Measurements from ENCODE around the gene SAA1.
"Not testable (repeated sequence)": the region's sequence is repeated elsewhere in the genome, so short reads cannot be mapped to it uniquely, and the experiment has no call there.

Gene SAA1

GRCh38 chr11:18265949-18266348, at the start of gene SAA1:
TSS of gene SAA1 (plus strand) at chr11:18266264. CDS start at chr11:18266888, 624 bp downstream.
- DNase-seq (ENCODE audit: low spot score): no peak

GRCh38 chr11:18221274-18221876, 44.7 kb upstream of the SAA1 start:
- DNase-seq (ENCODE audit: low spot score): no peak

- DNase-seq (ENCODE audit: low spot score): no peak
Observed at GRCh38 chr11:18222814-18223421, 43.1 kb upstream of the SAA1 start.

GRCh38 chr11:18223591-18224387, 42.3 kb upstream of the SAA1 start:
- no peak for DNase-seq (ENCODE audit: low spot score)

GRCh38 chr11:18225913-18226312, 40.2 kb upstream of the SAA1 start:
- no peak for DNase-seq (ENCODE audit: low spot score)

GRCh38 chr11:18229501-18229900, 36.6 kb upstream of the SAA1 start:
- DNase-seq (ENCODE audit: low spot score): no peak

GRCh38 chr11:18230859-18231258, 35.2 kb upstream of the SAA1 start:
- DNase-seq (ENCODE audit: low spot score): no peak

- DNase-seq (ENCODE audit: low spot score): no peak
Observed at GRCh38 chr11:18233912-18234311, 32.2 kb upstream of the SAA1 start.

GRCh38 chr11:18235394-18236334, 30.4 kb upstream of the SAA1 start:
- DNase-seq (ENCODE audit: low spot score): no peak

- DNase-seq (ENCODE audit: low spot score): no peak
Observed at GRCh38 chr11:18236664-18237356, 29.3 kb upstream of the SAA1 start, which contains the start of gene SAA4. TSS of gene SAA4 (minus strand) at chr11:18236802. CDS start at chr11:18235926, 876 bp downstream.

- DNase-seq (ENCODE audit: low spot score): no peak
Observed at GRCh38 chr11:18239655-18240054, 26.4 kb upstream of the SAA1 start.

- DNase-seq (ENCODE audit: low spot score): no peak
Observed at GRCh38 chr11:18243783-18244362, 22.2 kb upstream of the SAA1 start.

- no peak for DNase-seq (ENCODE audit: low spot score)
Observed at GRCh38 chr11:18245396-18245795, 20.7 kb upstream of the SAA1 start.

GRCh38 chr11:18246379-18247190, 19.5 kb upstream of the SAA1 start:
- DNase-seq (ENCODE audit: low spot score): not testable (repeated sequence)

- DNase-seq (ENCODE audit: low spot score): not testable (repeated sequence)
Observed at GRCh38 chr11:18247191-18247581, 18.9 kb upstream of the SAA1 start.

GRCh38 chr11:18248561-18248960, 17.5 kb upstream of the SAA1 start, which contains the start of gene SAA2:
TSS of gene SAA2 (minus strand) at chr11:18248668. CDS start at chr11:18248011, 657 bp downstream.
- no peak for DNase-seq (ENCODE audit: low spot score)

GRCh38 chr11:18253233-18253632, 12.8 kb upstream of the SAA1 start:
- DNase-seq (ENCODE audit: low spot score): no peak

GRCh38 chr11:18253778-18254338, 12.2 kb upstream of the SAA1 start:
- no peak for DNase-seq (ENCODE audit: low spot score)

GRCh38 chr11:18254781-18255361, 11.2 kb upstream of the SAA1 start:
- DNase-seq (ENCODE audit: low spot score): no peak
